Esophagus muscularis mucosa (tissue), 3 donors: ENCODE data around the gene SLC25A47.

Source experiments
- CTCF ChIP-seq, 3 experiments: fragments of 200-600 bp in 2 of 3; fragments of 450-650 bp in 1 of 3; sonication (generic) in 2 of 3; IDR thresholded peaks; one replicate each; pipeline ENCODE4 v1.5.1; 2017 to 2019; ENCODE audit warnings: antibody characterized with exemption in 3 of 3, mild to moderate bottlenecking in 2 of 3, moderate library complexity in 1 of 3
- POLR2AphosphoS5 ChIP-seq, 2 donors: sonication (generic); formaldehyde crosslinking; IDR thresholded peaks; one replicate each; pipeline ENCODE4 v1.6.1; 2017; ENCODE audit warnings: antibody characterized with exemption in 2 of 2

GRCh38 chr14:100317389-100317788 lies 5.8 kb upstream of the SLC25A47 start:
- no peak for TF ChIP-seq CTCF (IDR thresholded peaks at IDR 0.05)
- TF ChIP-seq POLR2AphosphoS5 (IDR thresholded peaks at IDR 0.05): no peak
